ENCODE results near the gene SDK2.

The SDK2 gene

DNA sequence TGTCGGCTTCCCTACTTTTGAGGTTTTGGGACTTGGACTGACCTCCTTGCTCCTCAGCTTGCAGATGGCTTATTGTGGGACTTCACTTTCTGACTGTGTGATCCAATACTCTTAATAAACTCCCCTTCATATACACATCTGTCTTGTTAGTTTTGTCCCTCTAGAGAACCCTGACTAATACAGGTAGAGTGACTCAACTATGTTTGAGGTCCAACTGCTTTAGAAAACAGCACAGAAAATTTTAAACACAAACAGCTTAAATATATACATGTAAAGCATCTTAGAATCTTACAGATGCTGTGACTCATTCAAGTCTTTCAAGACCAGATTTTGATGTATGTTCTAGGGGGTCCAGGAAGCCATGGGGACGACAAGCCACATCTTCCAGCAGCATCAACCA is 11.7 kb downstream of the SDK2 start:
- DNase-seq (ENCODE audit: low spot score): no peak

DNA sequence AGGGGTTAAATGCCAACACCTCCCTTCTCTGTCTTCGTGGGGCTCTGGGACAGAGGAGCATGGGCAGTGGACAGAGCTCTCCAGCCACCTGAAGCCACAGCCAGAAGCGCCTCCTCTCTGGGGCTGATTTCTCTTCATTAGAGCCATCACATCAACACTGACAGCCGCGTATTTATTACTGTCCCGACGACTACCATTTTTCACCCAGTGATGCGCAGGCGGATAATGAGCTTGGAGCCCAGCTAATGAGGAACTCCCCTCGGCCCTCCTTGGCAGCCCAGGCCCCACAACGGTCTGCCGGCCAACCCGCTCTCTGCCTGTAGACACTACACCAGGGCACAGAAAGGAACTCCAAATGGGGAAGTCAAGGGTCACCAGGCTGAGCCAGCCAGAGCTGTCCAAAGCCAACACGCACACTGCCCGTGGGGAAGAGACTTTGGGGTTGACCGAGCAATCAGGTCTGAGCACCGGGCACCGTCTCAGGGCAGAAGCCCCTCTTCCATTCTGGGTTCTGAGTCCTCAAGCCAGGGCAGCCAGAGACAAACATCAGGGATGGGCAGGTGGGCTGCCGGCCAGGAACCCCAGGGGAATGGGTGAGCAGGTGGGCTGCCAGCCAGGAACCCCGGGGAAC is 13.2 kb downstream of the SDK2 start:
- DNase-seq (ENCODE audit: low spot score): no peak

DNA sequence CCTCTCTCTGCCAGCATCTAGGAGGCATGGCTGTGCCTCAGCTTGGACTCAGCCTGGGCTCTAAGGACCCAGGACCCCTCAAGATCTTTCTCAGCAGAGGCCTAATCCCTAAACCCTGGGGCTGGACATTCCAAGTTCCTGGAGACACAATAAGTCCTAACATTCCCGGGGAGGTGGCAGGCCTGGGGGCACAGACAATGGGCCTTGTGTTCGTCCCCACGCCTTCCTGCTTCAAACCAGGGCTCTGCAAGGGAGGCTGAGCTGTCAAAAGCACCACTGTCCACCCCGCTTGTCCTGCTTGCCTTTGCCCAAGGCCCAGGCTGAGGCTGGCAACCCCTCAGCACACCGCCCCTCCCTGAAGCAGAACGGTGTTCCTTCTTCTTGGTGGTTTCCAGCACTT is 13.7 kb downstream of the SDK2 start:
- no peak for DNase-seq (ENCODE audit: low spot score)

DNA sequence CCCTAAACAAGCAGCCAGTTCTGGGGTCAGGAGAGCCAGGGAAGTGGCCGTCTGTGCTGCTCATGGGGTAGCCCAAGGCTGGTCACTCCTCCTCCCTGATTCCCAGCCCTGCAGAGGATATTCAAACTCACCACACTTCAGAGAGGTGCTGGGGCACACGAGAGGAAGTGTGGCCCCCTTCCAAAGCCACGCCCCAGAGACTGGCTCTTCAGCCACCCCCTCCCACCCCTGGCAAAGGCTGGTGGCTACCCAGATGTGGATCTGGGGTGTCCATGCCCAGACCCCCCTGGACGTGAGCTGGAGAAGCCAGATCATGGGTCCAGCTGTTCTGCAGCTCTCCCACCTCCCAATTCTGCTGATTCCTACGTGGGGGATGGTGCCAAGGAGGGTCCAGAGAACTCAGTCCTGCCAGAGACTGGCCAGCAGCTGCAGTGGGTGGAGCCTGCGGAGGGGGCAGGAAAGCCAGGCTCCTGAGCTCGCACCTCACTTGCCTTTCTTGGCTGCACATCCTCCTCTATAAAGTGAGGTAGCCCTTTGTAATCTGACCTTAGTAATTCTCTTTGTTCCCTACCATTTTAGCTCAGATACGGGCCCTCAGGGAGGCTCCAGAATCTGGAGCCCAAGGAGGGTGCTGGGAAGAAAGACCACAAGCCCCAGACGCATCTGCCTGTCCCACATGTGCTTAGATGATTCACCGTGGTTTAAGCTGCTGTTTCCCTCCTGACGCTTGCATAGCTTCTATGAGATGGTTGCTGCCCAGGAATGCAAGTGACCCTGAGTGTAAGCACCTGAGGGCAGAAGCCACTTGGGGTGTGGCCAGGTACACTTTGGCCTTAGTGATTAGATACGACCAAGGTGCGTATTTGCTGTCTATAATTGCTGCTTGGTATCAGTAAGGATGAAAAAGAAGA is 15.3 kb downstream of the SDK2 start:
- DNase-seq (ENCODE audit: low spot score): no peak

DNA sequence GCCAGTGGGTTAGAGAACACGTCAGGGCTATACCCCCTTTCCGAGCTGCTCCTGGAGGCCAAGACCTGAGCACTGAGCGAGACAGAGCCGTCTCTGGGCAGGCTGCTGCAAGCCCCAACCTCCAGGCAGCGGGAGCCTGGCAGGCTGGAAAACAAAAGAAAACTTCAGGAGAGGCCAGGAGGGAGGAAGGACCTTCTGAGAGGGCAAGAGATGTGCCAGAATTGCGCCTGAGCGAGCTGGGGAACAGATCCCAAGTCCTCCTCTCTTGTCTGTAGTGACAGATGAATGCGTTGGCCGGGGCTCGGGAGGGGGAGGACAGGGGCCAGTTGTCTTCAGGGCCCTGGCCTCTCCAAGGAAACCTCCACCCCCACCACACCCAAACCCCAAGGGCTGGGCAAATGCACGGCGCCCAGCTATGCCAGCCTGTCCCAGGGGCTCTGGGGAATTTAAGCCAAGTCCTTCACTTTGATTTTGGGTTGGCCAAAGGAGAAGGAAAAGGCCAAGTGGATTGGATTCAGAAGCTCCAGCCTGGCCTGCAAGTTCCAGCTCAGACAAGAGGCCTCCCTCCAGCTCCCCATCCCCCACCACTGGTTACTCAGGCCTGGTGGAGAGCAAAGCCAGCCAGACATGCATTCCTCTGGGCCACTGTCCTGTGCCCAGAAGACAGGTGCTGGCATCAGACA is 18.1 kb downstream of the SDK2 start:
- no peak for DNase-seq (ENCODE audit: low spot score)

DNA sequence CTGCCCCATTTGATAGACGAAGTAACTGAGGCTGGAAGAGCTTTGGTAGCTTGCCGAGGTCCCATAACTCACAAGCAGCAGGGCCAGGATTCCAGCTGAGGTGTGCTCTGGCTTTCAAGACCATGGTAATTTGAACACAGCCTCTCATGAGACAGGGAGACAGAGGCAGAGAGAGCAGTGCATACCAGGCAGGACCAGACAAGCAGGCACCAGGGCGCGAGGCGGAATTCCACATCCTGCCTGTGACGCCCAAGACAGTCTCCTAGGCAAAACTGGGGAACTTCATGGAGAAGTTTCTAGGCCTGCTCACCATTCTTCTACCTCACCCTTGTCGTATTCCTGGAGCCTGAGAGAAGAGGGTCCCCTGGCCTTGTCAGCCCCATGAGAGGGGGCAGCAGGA is 19.2 kb downstream of the SDK2 start:
- DNase-seq (ENCODE audit: low spot score): no peak

DNA sequence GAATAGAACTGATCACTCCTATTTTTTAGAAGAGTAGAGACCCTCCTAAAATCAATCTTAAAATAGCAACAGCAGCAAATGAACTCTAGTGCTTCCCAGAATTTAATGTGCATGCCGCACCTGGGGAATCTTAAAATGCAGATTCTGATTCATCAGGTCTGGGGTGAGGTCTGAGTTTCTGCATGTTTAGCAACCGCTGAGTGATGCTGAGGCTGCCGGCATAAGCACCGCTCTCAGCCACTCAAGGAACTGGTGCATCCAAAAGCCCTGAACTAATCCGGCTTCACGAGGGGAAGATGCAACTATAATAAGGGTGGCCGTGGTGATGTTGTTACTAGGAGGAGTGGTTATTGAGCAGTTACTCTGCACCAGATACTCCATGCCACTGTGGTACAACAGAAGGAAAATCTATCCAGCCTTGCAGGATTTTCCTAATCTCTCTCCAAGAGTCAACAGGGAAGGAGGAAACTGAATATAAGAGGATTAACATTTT is 19.7 kb downstream of the SDK2 start:
- DNase-seq (ENCODE audit: low spot score): no peak

DNA sequence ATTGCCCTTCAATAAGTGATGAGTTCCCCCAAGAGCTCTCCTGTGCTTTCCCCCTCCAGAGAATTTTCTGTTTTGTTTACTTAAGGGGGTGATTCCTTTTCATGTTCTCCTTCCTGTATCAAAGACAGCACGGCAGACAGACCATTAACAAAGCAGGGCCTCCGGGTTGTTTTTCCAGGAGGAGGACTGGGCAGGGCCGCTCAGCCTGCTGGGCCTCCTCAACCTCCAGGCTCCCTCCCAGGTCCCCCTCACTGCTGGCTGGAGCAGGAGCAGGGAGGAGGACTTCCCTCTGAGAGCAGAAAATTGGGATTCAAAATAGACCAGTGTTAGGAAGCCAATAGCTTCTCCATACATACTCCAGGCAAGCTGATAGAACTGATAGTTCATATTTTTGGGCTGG is 20.4 kb downstream of the SDK2 start:
- DNase-seq (ENCODE audit: low spot score): no peak

DNA sequence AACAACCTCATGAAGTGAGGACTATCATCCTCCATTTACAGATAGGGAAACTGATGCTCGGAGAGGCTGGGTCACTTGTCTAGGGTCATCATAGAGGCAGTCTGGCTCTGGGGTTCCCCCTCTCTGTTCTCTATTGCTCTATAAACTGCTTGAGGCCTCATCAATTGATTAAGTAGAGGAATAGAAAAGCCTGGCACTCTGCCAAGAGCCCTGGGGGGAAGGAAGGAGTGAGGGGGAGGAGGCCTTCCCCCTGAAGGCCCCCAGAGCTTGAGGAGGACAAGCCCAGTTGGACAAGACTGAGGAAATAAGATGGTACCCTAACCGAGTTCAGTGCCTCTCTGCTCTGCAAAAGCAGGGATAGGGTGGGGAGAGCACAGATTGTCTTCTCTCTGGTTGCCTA is 21.0 kb downstream of the SDK2 start:
- no peak for DNase-seq (ENCODE audit: low spot score)

DNA sequence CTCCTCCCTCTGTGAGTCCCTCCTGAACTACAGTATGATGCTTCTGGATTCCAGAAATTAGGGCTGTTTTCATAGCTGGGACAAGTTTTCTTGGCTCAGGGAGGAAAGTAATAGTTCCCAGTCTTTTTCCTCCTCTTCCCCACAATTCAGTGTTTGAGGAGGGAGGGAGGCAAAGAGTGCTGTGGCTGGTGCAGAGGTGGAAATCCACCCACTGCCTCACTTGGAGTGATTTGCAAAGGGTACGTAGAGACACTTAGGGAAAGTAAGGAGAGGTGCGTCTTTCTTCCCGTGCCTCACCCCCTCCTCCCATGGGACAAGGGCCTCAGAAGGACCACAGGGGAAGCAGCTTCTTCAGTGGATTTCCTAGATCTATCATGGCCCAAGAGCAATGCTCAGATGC is 21.9 kb downstream of the SDK2 start:
- no peak for DNase-seq (ENCODE audit: low spot score)

DNA sequence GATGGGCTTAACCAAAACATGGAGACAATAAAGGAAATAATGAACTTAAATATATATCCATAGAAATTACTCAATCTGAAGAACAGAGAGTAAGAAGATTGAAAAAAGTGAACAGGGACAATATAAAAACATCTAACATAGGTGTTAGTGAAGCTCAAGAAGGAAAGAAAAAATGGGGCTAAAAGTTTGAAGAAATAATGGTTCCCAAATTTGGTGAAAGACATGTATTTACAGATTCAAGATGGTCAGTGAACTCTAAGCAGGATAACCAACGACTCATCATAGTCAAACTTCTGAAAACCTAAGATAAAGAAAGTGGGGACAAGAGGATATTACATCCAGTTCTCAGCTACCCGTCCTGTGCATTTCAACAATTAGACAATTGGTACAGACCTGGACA is 22.6 kb downstream of the SDK2 start:
- DNase-seq (ENCODE audit: low spot score): no peak

DNA sequence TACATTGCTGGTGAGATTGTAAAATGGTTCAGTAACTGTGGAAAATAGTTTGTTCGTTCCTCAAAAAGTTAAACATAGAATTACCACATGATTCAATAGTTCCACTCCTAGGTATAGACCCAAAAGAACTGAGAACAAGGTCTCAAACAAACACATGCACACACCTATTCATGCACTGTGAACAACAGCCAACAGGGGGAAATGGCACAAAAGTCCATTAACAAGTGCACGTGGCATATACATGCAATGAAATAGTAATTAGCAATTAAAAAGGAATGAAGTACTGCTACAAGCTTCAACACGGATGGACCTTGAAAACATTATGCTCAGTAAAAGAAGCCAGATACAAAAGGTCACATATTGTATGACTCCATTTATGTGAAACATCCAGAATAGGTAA is 23.8 kb downstream of the SDK2 start:
- DNase-seq (ENCODE audit: low spot score): no peak

DNA sequence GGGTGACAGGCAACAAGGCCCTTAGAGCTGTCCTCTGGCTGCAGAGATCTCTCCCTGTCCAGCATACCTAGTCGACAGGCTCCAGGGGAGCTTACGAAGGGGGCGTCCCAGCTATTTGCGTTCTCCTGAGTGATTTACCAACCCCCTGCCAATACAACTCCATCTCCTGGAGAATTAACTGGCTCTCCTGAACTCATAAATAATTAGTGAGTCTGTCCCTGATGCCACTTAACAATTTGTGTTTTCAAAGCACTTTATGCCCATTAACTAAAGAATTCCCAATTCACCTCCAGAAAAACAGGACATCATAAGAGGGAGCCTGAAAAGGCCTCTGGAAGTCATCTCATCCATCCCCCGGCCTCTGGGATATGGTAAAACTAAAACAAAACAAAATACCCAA is 26.7 kb downstream of the SDK2 start:
- DNase-seq (ENCODE audit: low spot score): no peak

DNA sequence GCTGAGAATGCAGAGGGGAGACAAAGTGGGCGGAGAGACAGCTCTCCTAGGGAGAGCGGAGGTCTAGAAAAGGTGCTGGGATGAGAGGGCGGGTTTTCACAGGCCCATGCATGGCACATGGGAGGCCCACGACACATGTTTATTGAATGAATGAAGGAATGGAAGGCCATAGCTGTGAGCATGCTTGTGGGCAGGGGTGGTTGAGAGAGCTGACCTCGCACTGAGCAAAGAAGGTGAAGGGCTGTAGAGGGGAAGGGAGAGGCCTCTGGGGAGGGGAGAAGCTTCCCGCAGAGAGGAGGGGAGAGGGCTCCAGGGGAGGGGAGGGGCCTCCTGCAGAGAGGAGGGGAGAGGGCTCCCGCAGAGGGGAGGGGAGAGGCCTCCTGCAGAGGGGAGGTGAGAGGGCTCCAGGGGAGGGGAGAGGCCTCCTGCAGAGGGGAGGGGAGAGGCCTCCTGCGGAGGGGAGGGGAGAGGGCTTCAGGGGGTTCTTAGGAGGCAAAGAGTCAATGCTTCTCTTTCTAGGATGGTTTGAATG is 27.3 kb downstream of the SDK2 start:
- DNase-seq (ENCODE audit: low spot score): no peak

DNA sequence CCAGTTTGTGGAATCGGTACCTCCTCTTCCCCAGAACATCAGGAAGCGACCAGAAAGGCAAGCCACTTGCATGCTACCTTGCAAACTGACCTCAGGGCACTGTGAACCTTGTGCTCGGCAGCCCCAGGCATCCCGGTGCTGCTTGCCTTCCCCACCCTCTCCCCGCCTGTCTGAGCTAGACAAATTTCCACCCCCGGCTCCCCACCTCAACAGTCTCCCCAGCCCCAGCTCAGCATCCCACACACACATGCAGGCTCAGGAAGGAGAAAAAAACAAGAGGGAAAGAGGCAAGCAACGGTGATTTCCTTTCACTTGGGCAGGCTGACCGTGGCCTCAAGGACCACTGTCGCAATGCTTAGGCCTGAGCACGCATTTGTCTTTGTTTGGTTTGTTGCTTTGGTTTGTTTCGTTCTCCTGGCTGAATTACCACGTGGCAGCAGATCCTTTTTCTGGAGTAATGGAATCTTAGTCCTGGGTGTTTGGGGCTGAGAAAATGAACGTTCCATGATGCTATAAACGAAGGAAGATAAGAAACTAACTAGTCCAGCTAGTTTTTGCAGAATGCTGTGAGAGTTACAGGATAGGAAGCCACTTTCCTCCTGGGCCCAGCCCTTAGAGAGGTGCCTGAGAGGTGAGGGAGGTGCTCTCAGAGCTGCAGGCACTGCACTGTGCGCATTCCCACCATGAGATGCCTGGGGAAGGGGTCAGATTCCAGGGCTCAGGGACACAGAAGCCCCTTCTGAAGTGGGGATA is 27.9 kb downstream of the SDK2 start:
- DNase-seq (ENCODE audit: low spot score): no peak

DNA sequence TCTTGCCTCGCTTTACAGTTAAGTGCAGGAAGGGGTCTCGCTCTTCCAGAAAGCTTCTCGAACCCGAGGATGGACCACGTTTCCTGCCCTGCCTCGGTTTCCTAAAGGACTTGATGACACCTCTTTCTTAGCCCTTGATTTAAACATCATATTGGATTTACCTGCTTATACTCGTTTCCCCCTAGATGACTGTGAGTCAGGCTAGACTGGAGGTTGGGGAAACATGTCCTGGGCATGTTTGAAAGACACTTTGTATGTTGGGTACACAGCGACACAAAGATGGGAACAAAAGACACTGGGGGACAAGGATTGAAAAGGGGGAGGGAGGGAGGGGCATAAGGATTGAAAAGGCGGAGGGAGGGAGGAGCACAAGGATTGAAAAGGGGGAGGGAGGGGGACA is 30.0 kb downstream of the SDK2 start:
- no peak for DNase-seq (ENCODE audit: low spot score)

DNA sequence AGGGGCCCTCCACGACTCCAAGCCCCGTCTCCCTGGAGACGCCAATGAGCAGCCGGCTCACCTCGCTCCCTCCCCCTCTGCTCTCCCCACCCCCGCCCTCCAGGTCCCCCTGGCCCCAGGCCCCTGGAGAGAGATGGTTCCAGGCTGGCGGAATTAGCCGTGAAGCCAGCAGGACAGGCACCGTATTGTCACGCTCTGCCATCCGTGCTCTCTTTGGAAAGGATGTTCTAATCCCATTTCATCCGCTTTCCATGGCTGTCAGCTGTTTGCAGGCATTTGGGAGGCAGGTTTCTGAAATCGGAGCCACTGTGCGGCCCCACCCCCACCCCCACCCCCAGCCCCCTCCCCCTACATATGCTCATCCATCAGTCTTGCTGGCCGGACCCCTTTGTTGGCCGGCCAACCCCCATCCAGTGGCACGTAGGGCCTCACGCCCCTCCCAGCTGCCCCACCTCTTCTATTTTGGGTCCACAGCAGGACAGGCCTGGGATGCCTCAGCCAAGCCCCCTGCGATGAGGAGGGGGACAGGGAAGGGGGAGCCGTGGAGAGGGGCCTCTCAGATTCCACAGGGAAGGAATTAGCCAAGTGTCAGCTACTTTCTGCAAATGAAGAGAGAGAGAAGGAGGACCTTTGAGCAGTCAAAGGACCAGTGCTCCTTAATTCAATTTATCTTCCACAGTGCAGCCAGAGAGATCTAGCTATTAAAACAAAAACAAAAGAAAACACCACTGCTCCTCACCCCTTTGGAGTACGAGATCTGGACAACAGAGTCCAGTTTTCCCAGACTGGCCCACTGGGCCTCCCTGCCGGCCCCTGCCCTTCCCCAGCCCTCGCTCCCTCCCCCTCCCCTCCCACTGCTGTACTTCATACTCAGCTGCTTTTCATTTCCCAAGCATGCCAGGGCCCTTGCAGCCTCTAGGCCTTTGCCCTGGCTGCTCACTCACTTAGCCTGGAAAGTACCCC is 30.7 kb downstream of the SDK2 start:
- DNase-seq (ENCODE audit: low spot score): no peak

DNA sequence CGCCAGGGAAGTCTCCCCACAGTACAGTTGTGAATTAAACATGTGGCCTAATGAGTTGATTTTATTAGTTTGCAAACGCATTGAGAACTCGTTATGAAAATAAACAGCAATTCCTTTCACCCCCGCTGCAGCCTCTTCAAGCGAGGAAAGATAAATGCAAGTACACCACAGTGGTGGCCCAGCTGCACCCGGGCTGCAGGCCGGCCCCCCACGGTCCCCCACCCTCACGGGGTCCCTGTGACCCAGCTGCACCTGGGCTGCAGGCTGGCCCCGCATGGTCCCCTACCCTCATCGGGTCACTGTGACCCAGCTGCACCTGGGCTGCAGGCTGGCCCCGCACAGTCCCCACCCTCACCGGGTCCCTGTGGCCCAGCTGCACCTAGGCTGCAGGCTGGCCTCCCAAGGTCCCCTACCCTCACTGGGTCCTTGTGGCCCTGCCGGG is 32.2 kb downstream of the SDK2 start:
- no peak for DNase-seq (ENCODE audit: low spot score)

DNA sequence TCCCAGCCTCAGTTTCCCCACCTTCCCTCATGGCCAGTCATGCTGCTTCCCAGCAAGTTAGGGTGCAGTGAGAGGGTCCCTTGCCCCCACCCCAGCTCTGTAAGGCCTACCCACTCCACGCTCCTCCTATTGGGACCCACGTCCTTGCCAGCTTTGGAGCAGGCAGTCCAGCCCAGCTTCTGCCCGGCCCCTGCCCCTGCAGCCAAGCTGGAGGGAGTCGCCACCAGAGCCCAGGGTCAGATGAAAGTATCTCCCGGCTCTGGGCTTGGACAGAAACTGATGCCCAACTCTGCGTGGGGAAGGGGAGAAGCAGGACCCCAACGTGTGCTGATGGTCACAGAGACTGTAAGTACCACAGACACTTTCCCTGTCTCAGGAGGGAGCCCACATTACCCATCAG is 32.6 kb downstream of the SDK2 start:
- DNase-seq (ENCODE audit: low spot score): no peak

DNA sequence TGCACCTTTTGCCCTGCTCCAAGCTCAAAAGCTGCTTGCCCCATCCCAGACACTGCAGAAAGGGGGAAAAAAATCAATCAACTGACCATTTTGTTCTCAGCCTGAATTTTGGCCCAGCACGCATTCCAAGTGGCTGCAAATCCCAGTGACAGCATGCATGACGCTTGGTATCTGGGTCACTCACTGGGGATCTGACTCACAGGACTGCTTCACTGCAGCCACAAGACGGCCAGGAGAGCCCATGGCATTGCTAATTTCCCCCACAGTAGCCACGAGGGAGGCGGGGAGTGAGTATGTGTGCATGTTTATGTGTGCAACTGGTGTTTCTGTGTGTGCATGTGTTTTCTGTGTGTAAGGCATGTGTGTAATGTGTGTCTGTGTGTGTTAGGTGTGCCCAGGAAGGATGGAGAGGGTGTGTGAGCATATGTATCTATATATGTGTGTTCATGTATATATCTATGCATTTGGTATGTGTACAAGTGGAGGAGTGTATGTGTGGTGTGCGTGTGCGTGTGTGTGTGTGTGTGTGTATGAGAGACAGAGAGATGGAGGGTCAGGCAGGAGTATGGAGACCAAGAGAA is 33.8 kb downstream of the SDK2 start:
- DNase-seq (ENCODE audit: low spot score): no peak

Data from AG20443 (cell line).